ENCODE measurements around the gene TRIM24. TPM values are rescaled to one million over a fixed set of nuclear protein-coding genes. Genes with fewer than 3 reads are reported as not detected.

Gene TRIM24
- total RNA-seq, 4 donors from 2014 or later, result 13.5 to 21.1 (median 17.7) TPM

DNA sequence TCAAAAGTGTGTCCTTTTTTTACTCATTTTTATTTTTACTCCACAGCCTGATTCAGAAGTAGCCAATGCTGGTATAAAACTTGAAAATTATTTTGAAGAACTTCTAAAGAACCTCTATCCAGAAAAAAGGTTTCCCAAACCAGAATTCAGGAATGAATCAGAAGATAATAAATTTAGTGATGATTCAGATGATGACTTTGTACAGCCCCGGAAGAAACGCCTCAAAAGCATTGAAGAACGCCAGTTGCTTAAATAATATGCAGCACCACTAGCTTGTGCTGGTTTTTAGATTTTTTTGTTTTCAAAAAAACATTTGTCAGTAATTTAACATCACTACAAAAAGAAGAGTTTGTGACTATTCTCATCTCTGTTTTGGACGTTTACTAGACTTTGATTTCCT, 124.6 kb downstream of the TRIM24 start:
- H3K4me3 ChIP-seq (ENCODE audit: low read depth, poor library complexity, severe bottlenecking), result no peak overlapping the region
- WGBS, 2 donors, result 84 to 92% methylated on average over 4 of the region's 4 CpGs
- no peak for DNase-seq (ENCODE audit: low spot score in 2 of 2)
- no peak for TF ChIP-seq POLR2A (IDR thresholded peaks at IDR 0.05)
- no peak for TF ChIP-seq CTCF (IDR thresholded peaks at IDR 0.05)
- intact Hi-C loops (cut with DNase I; ENCODE audit: low total_unique reads), result loop anchor here (10.0 kb wide), 1 partner anchor 970 kb away; no protein-coding TSS in a partner anchor

DNA sequence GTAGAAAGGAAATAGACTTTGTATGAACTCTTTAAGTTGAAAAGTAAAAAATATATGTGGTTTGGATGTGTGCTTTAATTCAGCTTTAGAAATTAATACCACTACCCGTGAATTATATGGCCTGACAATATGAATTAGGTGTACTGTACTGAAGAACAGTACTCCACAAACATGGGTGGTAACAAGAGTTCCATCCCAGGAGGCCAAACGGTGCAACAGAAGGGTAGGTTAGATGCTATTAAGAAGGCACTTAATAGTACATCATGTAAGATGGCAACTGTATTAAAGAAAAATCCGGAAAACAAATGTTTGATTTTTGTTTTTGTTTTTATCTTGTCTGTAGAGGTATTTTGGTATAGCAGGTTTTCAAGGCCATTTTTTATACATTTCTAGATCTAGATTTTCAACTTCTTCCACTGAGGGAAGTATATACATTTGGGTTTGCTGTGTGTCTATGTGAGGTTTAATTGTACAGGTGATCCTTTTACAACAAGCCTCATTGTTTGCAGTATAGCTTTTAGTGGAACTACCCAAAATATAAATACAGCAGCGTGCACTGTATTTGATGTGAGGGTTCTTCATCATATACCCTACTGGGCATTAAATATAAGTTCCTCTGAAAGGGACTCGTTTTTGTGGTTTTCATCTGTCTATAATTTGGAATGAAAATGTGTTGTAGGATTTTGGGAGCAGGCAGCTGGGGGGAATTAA, 125.4 kb downstream of the TRIM24 start:
- no peak overlapping the region for H3K4me3 ChIP-seq (ENCODE audit: low read depth, poor library complexity, severe bottlenecking)
- intact Hi-C loops (cut with DNase I; ENCODE audit: low total_unique reads), result loop anchor here (10.0 kb wide), 1 partner anchor 971 kb away; no protein-coding TSS in a partner anchor
- 78 to 79% methylated on average over 5 of the region's 5 CpGs for WGBS, 2 donors
- DNase-seq (ENCODE audit: low spot score in 2 of 2), result no peak
- TF ChIP-seq POLR2A (IDR thresholded peaks at IDR 0.05) (no peak), CTCF (IDR thresholded peaks at IDR 0.05) (no peak)

DNA sequence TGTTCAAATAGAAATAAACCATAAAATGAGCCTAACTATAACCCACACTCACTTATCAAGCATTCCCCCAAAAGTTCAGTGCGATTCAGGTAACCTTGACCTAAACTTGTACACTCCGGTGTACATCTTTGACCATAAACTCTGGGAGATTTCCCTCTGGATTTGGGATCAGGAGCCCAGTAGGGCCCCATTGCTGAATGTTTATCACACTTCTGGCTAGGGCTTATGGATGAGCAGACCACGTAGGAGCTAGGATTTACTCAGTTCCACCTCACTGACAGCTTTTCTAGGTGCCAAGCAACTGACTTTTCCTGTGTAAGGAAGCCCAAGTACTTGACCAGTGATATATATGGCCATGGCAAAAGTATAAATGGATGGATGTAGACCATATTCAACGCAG, 127.4 kb downstream of the TRIM24 start:
- H3K4me3 ChIP-seq (ENCODE audit: low read depth, poor library complexity, severe bottlenecking), result no peak overlapping the region
- no peak for DNase-seq (ENCODE audit: low spot score in 2 of 2)
- 96% methylated on average over 4 of the region's 4 CpGs for WGBS, 2 donors
- TF ChIP-seq CTCF (IDR thresholded peaks at IDR 0.05) (no peak), POLR2A (IDR thresholded peaks at IDR 0.05) (no peak)
- intact Hi-C loops (cut with DNase I; ENCODE audit: low total_unique reads), result loop anchor here (10.0 kb wide), 1 partner anchor 973 kb away; no protein-coding TSS in a partner anchor

DNA sequence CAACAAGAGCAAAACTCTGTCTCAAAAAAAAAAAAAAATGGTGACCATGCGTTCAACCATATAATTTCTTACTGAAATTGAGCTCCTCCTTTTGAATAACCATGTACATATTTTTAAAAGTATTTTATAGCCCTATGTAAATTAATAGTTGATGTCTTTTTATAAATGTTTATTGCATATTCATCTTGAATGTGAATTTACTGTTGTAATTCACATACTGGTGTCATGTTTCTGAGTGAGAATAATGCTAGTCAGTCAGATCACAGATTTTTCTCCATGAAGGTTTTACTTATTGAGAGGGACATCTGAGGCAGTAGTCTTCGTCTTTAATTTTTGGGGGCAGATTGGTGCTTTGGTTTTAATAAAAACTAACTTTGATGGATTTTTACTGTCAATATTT, 128.9 kb downstream of the TRIM24 start:
- TF ChIP-seq CTCF (IDR thresholded peaks at IDR 0.05) (no peak), POLR2A (IDR thresholded peaks at IDR 0.05) (no peak)
- WGBS, 2 donors, result 91 to 93% methylated on average over 2 of the region's 2 CpGs

GRCh38 chr7:138590154-138590553, 130.1 kb downstream of the TRIM24 start:
- TF ChIP-seq POLR2A (IDR thresholded peaks at IDR 0.05) (no peak), CTCF (IDR thresholded peaks at IDR 0.05) (no peak)
- H3K4me3 ChIP-seq (ENCODE audit: low read depth, poor library complexity, severe bottlenecking), result no peak overlapping the region
- WGBS, 2 donors, result 95 to 100% methylated on average over 1 of the region's 1 CpG
- intact Hi-C loops (cut with DNase I; ENCODE audit: low total_unique reads), result no loop called here
- DNase-seq (ENCODE audit: low spot score in 2 of 2), result no peak

More for the DNA sequence above, 128.9 kb downstream of the TRIM24 start:
- intact Hi-C loops (cut with DNase I; ENCODE audit: low total_unique reads), result loop anchor here (10.0 kb wide), 1 partner anchor 974 kb away; no protein-coding TSS in a partner anchor
- no peak for DNase-seq (ENCODE audit: low spot score in 2 of 2)
- no peak overlapping the region for H3K4me3 ChIP-seq (ENCODE audit: low read depth, poor library complexity, severe bottlenecking)
